CD8-positive, alpha-beta memory T cell (primary cell): Measurements from ENCODE around the gene PFDN2. TPM values are rescaled to one million over a fixed set of nuclear protein-coding genes. Genes with fewer than 3 reads are reported as not detected.
A peak's percentile ranks its signal among the peaks of the same experiment; 100 is the strongest.

Source experiments
- CTCF ChIA-PET: fragments of 350-600 bp; sonication (Branson Sonifier 250); formaldehyde crosslinking; loops from one replicate; lab custom pipeline; 2021; ENCODE audit warnings: antibody characterized with exemption; lab: Charles Lee
- POLR2A ChIA-PET: fragments of 350-600 bp; sonication (Branson Sonifier 250); formaldehyde crosslinking; loops from one replicate; lab custom pipeline; 2021; ENCODE audit warnings: antibody characterized with exemption; lab: Charles Lee
- DNase-seq, 5 donors: peaks; one replicate each; pipeline versions ENCODE4 v3.0.0 to v3.0.0-alpha.2; 2020 to 2022; ENCODE audit warnings: mixed read lengths in 1 of 5
- H3K27ac ChIP-seq: one replicate; pipeline ENCODE4 v1.7.0; 2013; ENCODE audit warnings: low read depth, mild to moderate bottlenecking, low read length, moderate library complexity
- H3K27me3 ChIP-seq: 2 replicates; pipeline ENCODE4 v1.7.0; 2013; ENCODE audit warnings: low read length, mild to moderate bottlenecking; ENCODE audit not compliant: insufficient read depth, poor library complexity, severe bottlenecking
- H3K36me3 ChIP-seq: 2 replicates; pipeline ENCODE4 v1.7.0; 2013; ENCODE audit warnings: mild to moderate bottlenecking, low read length, moderate library complexity; ENCODE audit not compliant: insufficient read depth
- H3K4me1 ChIP-seq: 2 replicates; pipeline ENCODE4 v1.7.0; 2013; ENCODE audit warnings: mild to moderate bottlenecking, low read length, moderate library complexity; ENCODE audit not compliant: insufficient read depth
- H3K4me3 ChIP-seq: 2 replicates; pipeline ENCODE4 v1.7.0; 2013; ENCODE audit warnings: mild to moderate bottlenecking, low read length
- H3K9me3 ChIP-seq: 2 replicates; pipeline ENCODE4 v1.7.0; 2013; ENCODE audit warnings: mild to moderate bottlenecking, low read length
- H3K27ac Mint-ChIP-seq, 8 donors: one replicate each; pipeline ENCODE4 v1.8.0; 2020 to 2021; ENCODE audit warnings: mixed read lengths in 8 of 8, mild to moderate bottlenecking in 6 of 8, inconsistent platforms in 3 of 8, moderate library complexity in 3 of 8
- H3K27me3 Mint-ChIP-seq, 2 donors: one replicate each; pipeline ENCODE4 v1.8.0; 2020 to 2021; ENCODE audit warnings: mixed read lengths in 2 of 2, mild to moderate bottlenecking in 1 of 2, moderate library complexity in 1 of 2
- H3K36me3 Mint-ChIP-seq, 3 donors: one replicate each; pipeline ENCODE4 v1.8.0; 2020 to 2021; ENCODE audit warnings: mixed read lengths in 3 of 3, inconsistent platforms in 1 of 3, mild to moderate bottlenecking in 1 of 3
- H3K4me1 Mint-ChIP-seq, 3 donors: one replicate each; pipeline ENCODE4 v1.8.0; 2020 to 2021; ENCODE audit warnings: mixed read lengths in 3 of 3, inconsistent platforms in 1 of 3, mild to moderate bottlenecking in 1 of 3
- H3K4me3 Mint-ChIP-seq, 7 donors: one replicate each; pipeline ENCODE4 v1.8.0; 2020 to 2021; ENCODE audit warnings: mixed read lengths in 7 of 7, mild to moderate bottlenecking in 6 of 7, moderate library complexity in 4 of 7, inconsistent platforms in 2 of 7
- H3K9me3 Mint-ChIP-seq, 5 donors: one replicate each; pipeline ENCODE4 v1.8.0; 2020 to 2022; ENCODE audit warnings: mixed read lengths in 5 of 5, mild to moderate bottlenecking in 3 of 5, moderate library complexity in 2 of 5, inconsistent platforms in 1 of 5
- polyA plus RNA-seq: library from polyadenylated mRNA; unstranded; fragments of 300-500 nt; fragmentation: Illumina TruSeq; gene quantifications from one replicate; pipeline ENCODE4 v1.2.3, GENCODE V29; 2021
- total RNA-seq, 2 experiments: library from RNA; stranded (reverse); gene quantifications; one replicate each; pipeline ENCODE4 v1.2.3, GENCODE V29; 2021

Gene PFDN2
- total and polyA plus RNA-seq, 3 experiments from 2014 or later: 96.4 to 142 (median 133) TPM

GRCh38 chr1:161133220-161133740 lies 15.4 kb upstream of the PFDN2 start:
- Histone ChIP-seq H3K4me1 (peaks cover 28% of the 10 kb centered on the region), H3K27ac (peak overlapping the region; percentile 84), H3K27me3 (no peaks in the 10 kb centered on the region), H3K36me3 (peaks cover 6% of the 10 kb centered on the region), H3K9me3 (no peaks in the 10 kb centered on the region), H3K4me3 (peak overlapping the region; percentile 98)
- DNase-seq: no peak
- ChIA-PET CTCF (interaction anchor here (0.8 to 3.3 kb wide), 14 partner anchors 10 to 94 kb away, joined by 3 to 9 read pairs (median 4); partner anchors contain the start of genes NIT1, PFDN2, PPOX and TOMM40L), POLR2A (interaction anchor here (0.8 to 2.7 kb wide), 9 partner anchors 16 to 95 kb away, joined by 3 to 19 read pairs (median 5); partner anchors contain the start of genes NDUFS2, NIT1, PFDN2 and TOMM40L)
- Mint-ChIP-seq H3K27ac (no peak overlapping the region), H3K27me3 (no peaks in the 10 kb centered on the region), H3K36me3 (peaks cover 0 to 25% (median 0%) of the 10 kb centered on the region in 3 donors), H3K4me1 (peaks cover 31 to 40% (median 37%) of the 10 kb centered on the region in 3 donors), H3K4me3 (no peak overlapping the region), H3K9me3 (no peaks in the 10 kb centered on the region)

GRCh38 chr1:161132410-161133219 lies 14.8 kb upstream of the PFDN2 start, which contains the start of gene DEDD:
TSS of gene DEDD (minus strand) at chr1:161132667. CDS start at chr1:161124462, 8,205 bp downstream.
- Histone ChIP-seq H3K4me1 (peaks cover 35% of the 10 kb centered on the region), H3K27me3 (no peaks in the 10 kb centered on the region), H3K27ac (peak within 1 kb of the TSS; percentile 84), H3K4me3 (peak within 1 kb of the TSS; percentile 98), H3K9me3 (no peaks in the 10 kb centered on the region), H3K36me3 (peaks cover 11% of the 10 kb centered on the region)
- peak; percentile 84 to 95 (median 91) for DNase-seq
- no peaks in the 10 kb centered on the region for H3K9me3 Mint-ChIP-seq
- H3K36me3 Mint-ChIP-seq: peaks cover 0 to 31% (median 0%) of the 10 kb centered on the region in 3 donors
- H3K27me3 Mint-ChIP-seq: no peaks in the 10 kb centered on the region
- ChIA-PET POLR2A (interaction anchor here (0.8 to 2.7 kb wide), 9 partner anchors 15 to 95 kb away, joined by 3 to 19 read pairs (median 5); partner anchors contain the start of genes NDUFS2, NIT1, PFDN2 and TOMM40L), CTCF (interaction anchor here (0.8 to 3.3 kb wide), 14 partner anchors 11 to 93 kb away, joined by 3 to 9 read pairs (median 4); partner anchors contain the start of genes NIT1, PFDN2, PPOX and TOMM40L)
- H3K27ac Mint-ChIP-seq: peak within 1 kb of the TSS in 4 of 8 donors; percentile 91 to 98 (median 96)
- peaks cover 33 to 46% (median 44%) of the 10 kb centered on the region in 3 donors for H3K4me1 Mint-ChIP-seq
- H3K4me3 Mint-ChIP-seq: no peak within 1 kb of the TSS

- Histone ChIP-seq H3K36me3 (peaks cover 13% of the 10 kb centered on the region), H3K9me3 (no peaks in the 10 kb centered on the region), H3K4me3 (peak overlapping the region; percentile 98), H3K27ac (peak overlapping the region; percentile 59), H3K27me3 (no peaks in the 10 kb centered on the region), H3K4me1 (peaks cover 40% of the 10 kb centered on the region)
- Mint-ChIP-seq H3K27ac (peak overlapping the region in 5 of 8 donors; percentile 80 to 98 (median 94)), H3K4me1 (peaks cover 40 to 54% (median 52%) of the 10 kb centered on the region in 3 donors), H3K4me3 (no peak overlapping the region), H3K27me3 (no peaks in the 10 kb centered on the region), H3K36me3 (peaks cover 0 to 40% (median 1%) of the 10 kb centered on the region in 3 donors), H3K9me3 (no peaks in the 10 kb centered on the region)
- DNase-seq: peak in 2 of 5 donors; percentile 12 to 35
- ChIA-PET POLR2A (interaction anchor here (0.9 to 2.7 kb wide), 9 partner anchors 14 to 94 kb away, joined by 3 to 19 read pairs (median 5); partner anchors contain the start of genes NDUFS2, NIT1, PFDN2 and TOMM40L), CTCF (interaction anchor here (0.9 to 3.3 kb wide), 10 partner anchors 9 to 94 kb away, joined by 3 to 9 read pairs (median 4); partner anchors contain the start of genes PPOX, TOMM40L and TSTD1)
These were observed 13.9 kb upstream of the PFDN2 start for GRCh38 chr1:161131523-161132409.

GRCh38 chr1:161130266-161130665 lies 12.4 kb upstream of the PFDN2 start:
- CTCF ChIA-PET: interaction anchor here (0.7 to 1.7 kb wide), 2 partner anchors 11 to 33 kb away, joined by 3 to 4 read pairs; no protein-coding TSS in a partner anchor
- no peak overlapping the region for H3K27ac ChIP-seq

GRCh38 chr1:161128591-161129420 lies 11.0 kb upstream of the PFDN2 start:
- Mint-ChIP-seq H3K4me1 (peaks cover 44 to 58% (median 50%) of the 10 kb centered on the region in 3 donors), H3K9me3 (no peaks in the 10 kb centered on the region)

More at GRCh38 chr1:161130266-161130665, 12.4 kb upstream of the PFDN2 start:
- no peak for DNase-seq
- Mint-ChIP-seq H3K4me3 (peak overlapping the region in 1 of 7 donors; percentile 27), H3K27me3 (no peaks in the 10 kb centered on the region), H3K27ac (peak overlapping the region in 5 of 8 donors; percentile 80 to 98 (median 91)), H3K9me3 (no peaks in the 10 kb centered on the region), H3K4me1 (peaks cover 47 to 62% (median 50%) of the 10 kb centered on the region in 3 donors), H3K36me3 (peaks cover 0 to 50% (median 8%) of the 10 kb centered on the region in 3 donors)
- Histone ChIP-seq H3K4me3 (no peak overlapping the region), H3K36me3 (peaks cover 16% of the 10 kb centered on the region), H3K9me3 (no peaks in the 10 kb centered on the region), H3K27me3 (no peaks in the 10 kb centered on the region), H3K4me1 (peaks cover 42% of the 10 kb centered on the region)
- POLR2A ChIA-PET: interaction anchor here (0.6 to 2.7 kb wide), 2 partner anchors 11 to 13 kb away, joined by 3 to 11 read pairs; partner anchors contain the start of genes NIT1 and PFDN2

GRCh38 chr1:161127649-161128048 lies 9.8 kb upstream of the PFDN2 start:
- POLR2A ChIA-PET: interaction anchor here (1.0 kb wide), 1 partner anchor 60 kb away, joined by 3 read pairs; no protein-coding TSS in a partner anchor
- Histone ChIP-seq H3K27ac (no peak overlapping the region), H3K9me3 (no peaks in the 10 kb centered on the region), H3K4me3 (no peak overlapping the region), H3K4me1 (peaks cover 35% of the 10 kb centered on the region), H3K36me3 (peaks cover 26% of the 10 kb centered on the region), H3K27me3 (no peaks in the 10 kb centered on the region)
- CTCF ChIA-PET: interaction anchor here (0.7 to 1.3 kb wide), 3 partner anchors 13 to 31 kb away, joined by 3 read pairs; no protein-coding TSS in a partner anchor
- Mint-ChIP-seq H3K27ac (peak overlapping the region in 7 of 8 donors; percentile 2 to 72 (median 62)), H3K27me3 (no peaks in the 10 kb centered on the region), H3K36me3 (peaks cover 0 to 74% (median 11%) of the 10 kb centered on the region in 3 donors), H3K4me3 (no peak overlapping the region), H3K4me1 (peaks cover 44 to 58% (median 50%) of the 10 kb centered on the region in 3 donors), H3K9me3 (no peaks in the 10 kb centered on the region)
- no peak for DNase-seq

More at GRCh38 chr1:161128591-161129420, 11.0 kb upstream of the PFDN2 start:
- no peak for DNase-seq
- ChIA-PET POLR2A (interaction anchor here (1.0 kb wide), 1 partner anchor 61 kb away, joined by 3 read pairs; no protein-coding TSS in a partner anchor), CTCF (interaction anchor here (1.3 kb wide), 2 partner anchors 12 to 29 kb away, joined by 3 read pairs; no protein-coding TSS in a partner anchor)
- Histone ChIP-seq H3K27me3 (no peaks in the 10 kb centered on the region), H3K4me3 (no peak overlapping the region), H3K9me3 (no peaks in the 10 kb centered on the region), H3K27ac (no peak overlapping the region), H3K4me1 (peaks cover 41% of the 10 kb centered on the region), H3K36me3 (peaks cover 21% of the 10 kb centered on the region)
- peaks cover 0 to 63% (median 8%) of the 10 kb centered on the region in 3 donors for H3K36me3 Mint-ChIP-seq
- H3K27ac Mint-ChIP-seq: peak overlapping the region in 5 of 8 donors; percentile 43 to 76 (median 58)
- H3K27me3 Mint-ChIP-seq: no peaks in the 10 kb centered on the region
- peak overlapping the region in 1 of 7 donors; percentile 21 for H3K4me3 Mint-ChIP-seq
